ENCODE data around the gene MYO9A. TPM values are rescaled to one million over a fixed set of nuclear protein-coding genes. Genes with fewer than 3 reads are reported as not detected.

The MYO9A gene
- total RNA-seq, 1 experiment from 2014 or later = 21.4 TPM

GRCh38 chr15:71853543-71853942 lies 264.4 kb downstream of the MYO9A start:
- Histone ChIP-seq H3K23me2 (ENCODE audit: insufficient read length, low read depth, low read length, poor library complexity, severe bottlenecking) (no peaks in the 10 kb centered on the region), H3K4me2 (ENCODE audit: insufficient read depth, insufficient read length, low read length) (no peak overlapping the region), H2BK20ac (ENCODE audit: low read depth, low read length, poor library complexity, severe bottlenecking) (no peak overlapping the region), H3K9me3 (ENCODE audit: control insufficient read depth, low read depth, low read length) (no peaks in the 10 kb centered on the region), H3K23ac (ENCODE audit: insufficient read length, low read depth, low read length) (no peak overlapping the region), H3K9ac (ENCODE audit: extremely low read depth, insufficient read length, low read length) (no peak overlapping the region), H3K18ac (ENCODE audit: insufficient read length, low read depth, low read length) (no peak overlapping the region), H2BK5ac (ENCODE audit: insufficient read length, low read length) (no peak overlapping the region), H4K8ac (replicated peaks; ENCODE audit: insufficient read length, low read depth, low read length) (no peak overlapping the region), H3K79me2 (ENCODE audit: insufficient read depth, low read length) (no peaks in the 10 kb centered on the region), H4K91ac (ENCODE audit: insufficient read length, low read depth, low read length) (no peak overlapping the region), H3K27ac (ENCODE audit: insufficient read length, low read depth, low read length) (no peak overlapping the region), H2AK5ac (ENCODE audit: insufficient read length, low read length) (no peak overlapping the region), H4K5ac (ENCODE audit: insufficient read length, low read depth, low read length) (no peak overlapping the region), H3K79me1 (ENCODE audit: insufficient read depth, low read depth, low read length, poor library complexity, severe bottlenecking) (no peaks in the 10 kb centered on the region), H3K14ac (ENCODE audit: insufficient read depth, low read length) (no peak overlapping the region), H3K56ac (ENCODE audit: insufficient read length, low read depth, low read length) (no peak overlapping the region), H3T11ph (ENCODE audit: low read length) (no peak overlapping the region), H2BK12ac (ENCODE audit: insufficient read length, low read depth, low read length) (no peak overlapping the region), H4K20me1 (ENCODE audit: control insufficient read depth, insufficient read depth, insufficient read length) (no peaks in the 10 kb centered on the region), H3K4ac (ENCODE audit: low read depth, low read length) (no peak overlapping the region), H2AFZ (ENCODE audit: low read length) (no peak overlapping the region), H2BK15ac (ENCODE audit: low read depth, low read length) (no peak overlapping the region), H3K27me3 (ENCODE audit: insufficient read depth, low read length) (no peaks in the 10 kb centered on the region), H3K4me1 (ENCODE audit: insufficient read depth, low read length) (no peaks in the 10 kb centered on the region), H2BK120ac (ENCODE audit: low read depth, low read length, poor library complexity, severe bottlenecking) (no peak overlapping the region)
- H3K9me3 Mint-ChIP-seq = no peaks in the 10 kb centered on the region
- H3K36me3 Mint-ChIP-seq (ENCODE audit: insufficient read depth in 1 of 3, low read depth in 3 of 3) = peaks cover 6 to 14% (median 13%) of the 10 kb centered on the region in 3 experiments; a peak in 6 of 7 replicates
- DNase-seq = no peak
- no peak overlapping the region for H3K27ac Mint-ChIP-seq
- TF ChIP-seq, protein P1, sequence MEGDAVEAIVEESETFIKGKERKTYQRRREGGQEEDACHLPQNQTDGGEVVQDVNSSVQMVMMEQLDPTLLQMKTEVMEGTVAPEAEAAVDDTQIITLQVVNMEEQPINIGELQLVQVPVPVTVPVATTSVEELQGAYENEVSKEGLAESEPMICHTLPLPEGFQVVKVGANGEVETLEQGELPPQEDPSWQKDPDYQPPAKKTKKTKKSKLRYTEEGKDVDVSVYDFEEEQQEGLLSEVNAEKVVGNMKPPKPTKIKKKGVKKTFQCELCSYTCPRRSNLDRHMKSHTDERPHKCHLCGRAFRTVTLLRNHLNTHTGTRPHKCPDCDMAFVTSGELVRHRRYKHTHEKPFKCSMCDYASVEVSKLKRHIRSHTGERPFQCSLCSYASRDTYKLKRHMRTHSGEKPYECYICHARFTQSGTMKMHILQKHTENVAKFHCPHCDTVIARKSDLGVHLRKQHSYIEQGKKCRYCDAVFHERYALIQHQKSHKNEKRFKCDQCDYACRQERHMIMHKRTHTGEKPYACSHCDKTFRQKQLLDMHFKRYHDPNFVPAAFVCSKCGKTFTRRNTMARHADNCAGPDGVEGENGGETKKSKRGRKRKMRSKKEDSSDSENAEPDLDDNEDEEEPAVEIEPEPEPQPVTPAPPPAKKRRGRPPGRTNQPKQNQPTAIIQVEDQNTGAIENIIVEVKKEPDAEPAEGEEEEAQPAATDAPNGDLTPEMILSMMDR (conservative IDR thresholded peaks at IDR 0.05) = no peak
- no peak overlapping the region for H3K4me3 Mint-ChIP-seq
- no peaks in the 10 kb centered on the region for H3K4me1 Mint-ChIP-seq
- WGBS (ENCODE audit: extremely low coverage, insufficient read length, low lambda C conversion rate) = no CpG with 5 or more reads among the region's 1 CpG
- H3K27me3 Mint-ChIP-seq (ENCODE audit: low read depth) = peaks cover 2% of the 10 kb centered on the region; the same call in 1 of the 2 replicates
